Ishikawa (cell line): ENCODE results near the gene DNAJC11.

Experiments
- CEBPB ChIP-seq: IDR thresholded peaks from 2 replicates; pipeline ENCODE4 v1.6.1; 2012
- CREB1 ChIP-seq: IDR thresholded peaks from 2 replicates; pipeline ENCODE4 v1.6.1; 2012; ENCODE audit warnings: low read depth
- EGR1 ChIP-seq: IDR thresholded peaks from 2 replicates; pipeline ENCODE4 v1.6.1; 2012
- EP300 ChIP-seq: IDR thresholded peaks from 2 replicates; pipeline ENCODE4 v1.6.1; 2012; ENCODE audit warnings: borderline replicate concordance
- FOXM1 ChIP-seq: IDR thresholded peaks from 2 replicates; pipeline ENCODE4 v1.6.1; 2012; ENCODE audit warnings: low read depth, borderline replicate concordance
- MAX ChIP-seq: IDR thresholded peaks from 2 replicates; pipeline ENCODE4 v1.6.1; 2012
- NFIC ChIP-seq: IDR thresholded peaks from 2 replicates; pipeline ENCODE4 v1.6.1; 2012
- RAD21 ChIP-seq: IDR thresholded peaks from 2 replicates; pipeline ENCODE4 v1.6.1; 2012; ENCODE audit warnings: low read depth
- REST ChIP-seq: IDR thresholded peaks from 2 replicates; pipeline ENCODE4 v1.6.1; 2012; ENCODE audit warnings: low read depth, mild to moderate bottlenecking
- TAF1 ChIP-seq: IDR thresholded peaks from 2 replicates; pipeline ENCODE4 v1.6.1; 2012; ENCODE audit warnings: low read depth, mild to moderate bottlenecking
- TCF12 ChIP-seq: IDR thresholded peaks from 2 replicates; pipeline ENCODE4 v1.6.1; 2012; ENCODE audit warnings: low read depth
- TEAD4 ChIP-seq: IDR thresholded peaks from 2 replicates; pipeline ENCODE4 v1.6.1; 2012
- USF1 ChIP-seq: IDR thresholded peaks from 2 replicates; pipeline ENCODE4 v1.6.1; 2012
- YY1 ChIP-seq: IDR thresholded peaks from 2 replicates; pipeline ENCODE4 v1.6.1; 2012; ENCODE audit warnings: low read depth
- ZBTB7A ChIP-seq: IDR thresholded peaks from 2 replicates; pipeline ENCODE4 v1.6.1; 2012; ENCODE audit warnings: low read depth

The DNAJC11 gene

GRCh38 chr1:6667139-6667538 is 34.5 kb downstream of the DNAJC11 start:
- TF ChIP-seq ZBTB7A (no peak), TCF12 (no peak), FOXM1 (no peak), USF1 (no peak), NFIC (no peak), TAF1 (no peak), TEAD4 (no peak), RAD21 (no peak), CREB1 (no peak), MAX (no peak), YY1 (no peak), CEBPB (no peak), REST (no peak), EGR1 (no peak), EP300 (no peak)

GRCh38 chr1:6666696-6667095 is 34.9 kb downstream of the DNAJC11 start:
- TF ChIP-seq REST: no peak
- no peak for TF ChIP-seq CEBPB
- no peak for TF ChIP-seq YY1
- TF ChIP-seq RAD21: no peak
- TF ChIP-seq ZBTB7A: no peak
- TF ChIP-seq CREB1: no peak
- TF ChIP-seq NFIC: no peak
- no peak for TF ChIP-seq FOXM1
- TF ChIP-seq TCF12: no peak
- no peak for TF ChIP-seq EP300
- no peak for TF ChIP-seq TEAD4
- TF ChIP-seq TAF1: no peak
- no peak for TF ChIP-seq EGR1
- no peak for TF ChIP-seq USF1
- no peak for TF ChIP-seq MAX

- no peak for TF ChIP-seq EP300
- no peak for TF ChIP-seq CEBPB
- no peak for TF ChIP-seq RAD21
- no peak for TF ChIP-seq USF1
- TF ChIP-seq ZBTB7A: no peak
- TF ChIP-seq REST: no peak
- no peak for TF ChIP-seq NFIC
- TF ChIP-seq TAF1: no peak
- TF ChIP-seq TCF12: no peak
These were observed 41.1 kb downstream of the DNAJC11 start for GRCh38 chr1:6660415-6661049.
